Dendritic cell treated with granulocyte-macrophage colony-stimulating factor and Interleukin-4, amounts not matched to agents 40 ng/mL and 50 ng/mL, for 4 days (primary cell): Measurements from ENCODE around the gene MAGEH1.
"Not testable (repeated sequence)": the region's sequence is repeated elsewhere in the genome, so short reads cannot be mapped to it uniquely, and the experiment has no call there.

Experiments used
- H3K27ac Mint-ChIP-seq: one replicate; pipeline ENCODE4 v1.8.0; 2022; ENCODE audit warnings: mild to moderate bottlenecking, mixed read lengths
- H3K27me3 Mint-ChIP-seq: one replicate; pipeline ENCODE4 v1.8.0; 2022; ENCODE audit warnings: mild to moderate bottlenecking, mixed read lengths
- H3K36me3 Mint-ChIP-seq: one replicate; pipeline ENCODE4 v1.8.0; 2022; ENCODE audit warnings: low read depth, mixed read lengths
- H3K4me1 Mint-ChIP-seq: one replicate; pipeline ENCODE4 v1.8.0; 2022; ENCODE audit warnings: low read depth, mixed read lengths
- H3K4me3 Mint-ChIP-seq: one replicate; pipeline ENCODE4 v1.8.0; 2022; ENCODE audit warnings: mild to moderate bottlenecking, moderate library complexity, mixed read lengths
- H3K9me3 Mint-ChIP-seq: one replicate; pipeline ENCODE4 v1.8.0; 2022; ENCODE audit warnings: mixed read lengths
- intact Hi-C: fragments of 100-400 bp; cut with micrococcal nuclease; formaldehyde crosslinking; loops from one replicate; pipeline ENCODE4 v1.15.0; 2022

The MAGEH1 gene, protein sequence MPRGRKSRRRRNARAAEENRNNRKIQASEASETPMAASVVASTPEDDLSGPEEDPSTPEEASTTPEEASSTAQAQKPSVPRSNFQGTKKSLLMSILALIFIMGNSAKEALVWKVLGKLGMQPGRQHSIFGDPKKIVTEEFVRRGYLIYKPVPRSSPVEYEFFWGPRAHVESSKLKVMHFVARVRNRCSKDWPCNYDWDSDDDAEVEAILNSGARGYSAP

DNA sequence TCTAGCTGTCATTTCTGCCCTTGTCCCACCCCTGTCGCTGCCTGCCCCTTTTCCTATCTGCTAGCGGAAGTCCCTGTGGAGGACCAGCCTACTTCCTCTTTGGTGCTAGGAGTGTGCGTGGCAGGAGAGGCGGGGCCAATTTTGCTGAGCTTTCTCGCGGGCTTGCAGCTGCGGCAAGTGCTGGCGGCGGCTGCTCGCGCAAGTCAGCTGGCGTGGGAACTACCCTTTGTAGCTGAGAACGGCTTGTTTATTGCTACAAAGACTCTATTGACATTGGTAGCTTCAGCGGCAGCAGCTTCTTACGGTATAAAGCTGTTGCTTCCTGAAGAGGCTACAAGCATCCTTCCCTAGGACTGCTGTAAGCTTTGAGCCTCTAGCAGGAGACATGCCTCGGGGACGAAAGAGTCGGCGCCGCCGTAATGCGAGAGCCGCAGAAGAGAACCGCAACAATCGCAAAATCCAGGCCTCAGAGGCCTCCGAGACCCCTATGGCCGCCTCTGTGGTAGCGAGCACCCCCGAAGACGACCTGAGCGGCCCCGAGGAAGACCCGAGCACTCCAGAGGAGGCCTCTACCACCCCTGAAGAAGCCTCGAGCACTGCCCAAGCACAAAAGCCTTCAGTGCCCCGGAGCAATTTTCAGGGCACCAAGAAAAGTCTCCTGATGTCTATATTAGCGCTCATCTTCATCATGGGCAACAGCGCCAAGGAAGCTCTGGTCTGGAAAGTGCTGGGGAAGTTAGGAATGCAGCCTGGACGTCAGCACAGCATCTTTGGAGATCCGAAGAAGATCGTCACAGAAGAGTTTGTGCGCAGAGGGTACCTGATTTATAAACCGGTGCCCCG is at the start of gene MAGEH1:
Gene MAGEH1, plus strand, starts transcription at position 138 of the 843 bp plus-strand sequence. Its CDS starts 248 bp downstream, at position 386.
- Mint-ChIP-seq H3K36me3 (no peaks in the 10 kb centered on the region), H3K27ac (peak within 1 kb of the TSS; percentile 77), H3K4me3 (peak within 1 kb of the TSS; percentile 80), H3K4me1 (peaks cover 14% of the 10 kb centered on the region), H3K9me3 (no peaks in the 10 kb centered on the region), H3K27me3 (no peaks in the 10 kb centered on the region)
- intact Hi-C loops = no loop called here

DNA sequence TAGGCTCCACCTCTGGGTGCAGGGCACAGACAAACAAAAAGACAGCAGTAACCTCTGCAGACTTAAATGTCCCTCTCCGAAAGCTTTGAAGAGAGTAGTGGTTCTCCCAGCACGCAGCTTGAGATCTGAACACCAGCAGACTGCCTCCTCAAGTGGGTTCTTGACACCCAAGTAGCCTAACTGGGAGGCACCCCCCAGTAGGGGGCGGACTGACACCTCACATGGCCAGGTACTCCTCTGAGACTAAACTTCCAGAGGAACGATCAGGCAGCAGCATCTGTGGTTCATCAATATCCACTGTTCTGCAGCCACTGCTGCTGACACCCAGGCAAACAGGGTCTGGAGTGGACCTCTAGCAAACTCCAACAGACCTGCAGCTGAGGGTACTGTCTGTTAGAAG is 24.8 kb upstream of the MAGEH1 start:
- H3K27me3 Mint-ChIP-seq, H3K4me1 Mint-ChIP-seq, H3K9me3 Mint-ChIP-seq, H3K36me3 Mint-ChIP-seq, H3K27ac Mint-ChIP-seq, H3K4me3 Mint-ChIP-seq, intact Hi-C loops: not testable (repeated sequence)

DNA sequence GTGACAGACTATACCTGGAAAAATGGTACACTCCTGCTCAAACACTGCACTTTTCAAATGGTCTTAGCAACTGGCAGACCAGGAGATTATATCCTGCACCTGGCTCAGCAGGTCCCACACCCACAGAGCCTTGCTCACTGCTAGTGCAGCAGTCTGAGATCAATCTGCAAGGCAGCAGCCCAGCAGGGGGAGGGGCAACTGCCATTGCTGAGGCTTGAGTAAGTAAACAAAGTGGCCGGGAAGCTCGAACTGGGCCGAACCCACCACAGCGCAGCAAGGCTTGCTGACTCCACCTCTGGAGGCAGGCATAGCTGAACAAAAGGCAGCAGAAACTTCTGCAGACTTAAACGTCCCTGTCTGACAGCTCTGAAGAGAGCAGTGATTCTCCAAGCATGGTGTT is 8.5 kb upstream of the MAGEH1 start:
- H3K27me3 Mint-ChIP-seq, H3K27ac Mint-ChIP-seq, intact Hi-C loops, H3K9me3 Mint-ChIP-seq, H3K4me1 Mint-ChIP-seq, H3K36me3 Mint-ChIP-seq, H3K4me3 Mint-ChIP-seq: not testable (repeated sequence)

DNA sequence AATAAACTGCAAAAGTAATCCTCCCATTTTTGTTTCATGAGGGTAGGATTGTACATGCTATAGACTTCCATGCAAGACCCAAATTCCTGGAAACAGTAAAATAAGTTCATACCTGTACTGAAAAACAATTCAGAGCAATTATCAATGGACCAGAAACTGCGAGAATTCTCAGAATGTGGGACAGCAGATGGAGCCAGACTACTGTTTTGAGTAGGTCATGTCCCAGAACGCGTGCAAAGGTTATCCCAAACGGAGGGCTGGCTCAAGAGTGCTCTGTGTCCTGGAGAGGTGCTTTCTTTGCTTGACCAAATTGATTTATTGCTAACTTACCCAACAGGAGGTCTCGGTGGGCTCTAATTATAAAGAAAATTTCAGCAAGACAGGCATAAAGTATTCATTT is 1.7 kb upstream of the MAGEH1 start:
- no peak overlapping the region for H3K27ac Mint-ChIP-seq
- H3K9me3 Mint-ChIP-seq = no peaks in the 10 kb centered on the region
- H3K4me3 Mint-ChIP-seq = no peak overlapping the region
- peaks cover 3% of the 10 kb centered on the region for H3K27me3 Mint-ChIP-seq
- intact Hi-C loops = no loop called here
- no peaks in the 10 kb centered on the region for H3K36me3 Mint-ChIP-seq
- H3K4me1 Mint-ChIP-seq = peaks cover 14% of the 10 kb centered on the region

DNA sequence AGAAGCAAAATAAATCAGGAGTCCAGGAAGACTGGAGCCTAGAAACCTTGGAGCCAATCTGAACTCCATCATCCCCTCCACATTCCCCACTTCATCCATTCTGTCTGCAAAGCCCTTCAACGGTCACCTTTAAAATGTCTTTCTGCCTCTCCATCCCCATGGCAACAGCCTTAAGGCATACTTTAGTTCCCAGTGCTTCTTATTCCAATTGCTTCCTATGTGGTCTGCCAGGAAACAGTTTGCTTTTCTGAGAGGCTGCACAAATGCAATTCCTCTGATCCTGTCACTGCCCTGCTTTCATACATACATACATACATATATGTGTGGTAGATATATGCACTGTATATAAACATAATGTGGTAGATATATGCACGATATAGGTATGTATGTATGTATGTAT is 786 bp upstream of the MAGEH1 start:
- H3K4me1 Mint-ChIP-seq = peaks cover 14% of the 10 kb centered on the region
- H3K36me3 Mint-ChIP-seq = no peaks in the 10 kb centered on the region
- H3K9me3 Mint-ChIP-seq = no peaks in the 10 kb centered on the region
- intact Hi-C loops = no loop called here
- H3K27me3 Mint-ChIP-seq = no peaks in the 10 kb centered on the region
- no peak overlapping the region for H3K27ac Mint-ChIP-seq
- H3K4me3 Mint-ChIP-seq = no peak overlapping the region

DNA sequence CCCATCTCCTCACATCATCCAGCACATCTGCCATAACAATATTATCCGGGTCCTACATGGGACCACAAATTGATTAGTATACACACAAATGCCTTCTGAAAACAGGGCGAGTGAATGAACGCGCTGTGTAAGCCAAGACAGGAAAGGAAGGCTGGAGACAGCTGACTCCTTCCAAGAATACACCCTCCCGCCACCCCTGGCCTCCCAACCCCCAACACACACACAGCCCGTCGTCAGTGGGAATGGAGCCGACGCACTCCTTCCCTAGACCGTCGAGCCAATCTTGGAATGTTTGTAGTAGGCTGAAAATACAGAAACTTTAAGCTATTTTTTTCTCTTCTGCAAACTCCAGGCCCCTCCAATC is 319 bp upstream of the MAGEH1 start:
- Mint-ChIP-seq H3K4me1 (peaks cover 14% of the 10 kb centered on the region), H3K4me3 (peak overlapping the region; percentile 80), H3K9me3 (no peaks in the 10 kb centered on the region), H3K36me3 (no peaks in the 10 kb centered on the region), H3K27me3 (no peaks in the 10 kb centered on the region), H3K27ac (peak overlapping the region; percentile 77)
- intact Hi-C loops = no loop called here

DNA sequence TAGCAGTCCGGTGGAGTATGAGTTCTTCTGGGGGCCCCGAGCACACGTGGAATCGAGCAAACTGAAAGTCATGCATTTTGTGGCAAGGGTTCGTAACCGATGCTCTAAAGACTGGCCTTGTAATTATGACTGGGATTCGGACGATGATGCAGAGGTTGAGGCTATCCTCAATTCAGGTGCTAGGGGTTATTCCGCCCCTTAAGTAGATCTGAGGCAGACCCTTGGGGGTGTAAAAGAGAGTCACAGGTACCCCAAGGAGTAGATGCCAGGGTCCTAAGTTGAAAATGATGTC is 852 bp downstream of the MAGEH1 start:
- intact Hi-C loops = no loop called here
- no peaks in the 10 kb centered on the region for H3K9me3 Mint-ChIP-seq
- H3K36me3 Mint-ChIP-seq = no peaks in the 10 kb centered on the region
- no peaks in the 10 kb centered on the region for H3K27me3 Mint-ChIP-seq
- peak overlapping the region; percentile 80 for H3K4me3 Mint-ChIP-seq
- H3K4me1 Mint-ChIP-seq = peaks cover 14% of the 10 kb centered on the region
- H3K27ac Mint-ChIP-seq = peak overlapping the region; percentile 77

DNA sequence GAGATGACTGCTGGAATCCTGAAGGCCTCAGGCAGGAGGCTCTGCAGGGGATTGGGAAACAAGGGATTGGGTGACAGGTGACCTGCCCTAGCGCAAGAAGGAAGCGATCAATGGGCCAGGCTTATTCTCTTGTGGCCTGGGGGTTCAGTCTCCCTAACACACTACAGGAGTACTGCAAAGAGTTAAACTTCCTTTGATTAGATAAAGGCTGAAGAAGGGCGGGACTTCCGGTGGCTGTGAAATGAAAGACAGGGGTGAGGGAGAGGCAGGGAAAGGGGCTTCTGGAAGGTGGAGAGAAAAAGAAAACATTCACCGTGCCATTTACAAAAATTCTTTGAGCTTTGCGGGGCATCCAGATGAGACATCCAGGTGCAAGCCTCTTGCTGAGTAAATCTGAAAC is 3.8 kb downstream of the MAGEH1 start:
- H3K4me1 Mint-ChIP-seq = peaks cover 14% of the 10 kb centered on the region
- H3K36me3 Mint-ChIP-seq, H3K27me3 Mint-ChIP-seq, H3K9me3 Mint-ChIP-seq, H3K27ac Mint-ChIP-seq, intact Hi-C loops, H3K4me3 Mint-ChIP-seq: not testable (repeated sequence)

DNA sequence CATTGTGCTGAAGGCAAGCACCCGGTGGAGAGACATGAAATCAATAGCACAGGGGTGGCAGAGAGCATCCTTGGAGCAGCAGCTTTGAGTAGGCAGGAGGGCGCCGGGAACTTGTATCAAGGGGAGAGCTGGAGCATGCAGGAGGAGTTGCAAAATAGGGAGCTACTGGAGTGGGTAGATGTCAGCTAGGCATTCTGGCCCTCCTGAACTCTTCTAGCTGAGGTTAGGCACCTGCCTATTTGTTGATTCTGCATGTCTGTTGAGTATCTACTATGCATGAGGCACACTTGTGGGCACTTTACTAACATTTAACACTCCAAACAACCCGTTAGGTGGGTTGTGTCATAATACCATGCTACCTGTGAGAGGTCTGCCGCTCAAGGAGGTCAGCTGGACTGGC is 7.5 kb downstream of the MAGEH1 start:
- H3K4me1 Mint-ChIP-seq, H3K27me3 Mint-ChIP-seq, intact Hi-C loops, H3K27ac Mint-ChIP-seq, H3K36me3 Mint-ChIP-seq, H3K4me3 Mint-ChIP-seq, H3K9me3 Mint-ChIP-seq: not testable (repeated sequence)

DNA sequence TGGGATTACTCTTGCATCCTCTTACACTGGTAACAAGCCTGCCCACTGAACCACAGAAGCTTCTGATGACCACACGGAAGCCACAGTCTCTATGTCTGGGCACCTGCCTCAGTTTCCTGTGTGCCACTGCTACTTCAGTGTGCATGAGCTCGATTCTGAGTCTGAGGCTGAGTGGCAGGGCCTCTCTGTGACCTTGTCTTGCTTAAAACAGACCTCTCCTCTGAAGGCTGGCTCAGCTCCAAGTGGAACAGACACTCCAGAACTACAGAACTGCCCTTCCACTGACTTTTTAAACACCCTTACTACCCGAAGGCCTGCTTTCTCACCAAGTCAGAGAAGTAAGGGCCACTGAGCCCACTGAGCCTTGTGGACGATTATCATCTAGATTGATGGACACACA is 8.0 kb downstream of the MAGEH1 start:
- H3K4me1 Mint-ChIP-seq, H3K27ac Mint-ChIP-seq, H3K36me3 Mint-ChIP-seq, H3K27me3 Mint-ChIP-seq, intact Hi-C loops, H3K9me3 Mint-ChIP-seq, H3K4me3 Mint-ChIP-seq: not testable (repeated sequence)

DNA sequence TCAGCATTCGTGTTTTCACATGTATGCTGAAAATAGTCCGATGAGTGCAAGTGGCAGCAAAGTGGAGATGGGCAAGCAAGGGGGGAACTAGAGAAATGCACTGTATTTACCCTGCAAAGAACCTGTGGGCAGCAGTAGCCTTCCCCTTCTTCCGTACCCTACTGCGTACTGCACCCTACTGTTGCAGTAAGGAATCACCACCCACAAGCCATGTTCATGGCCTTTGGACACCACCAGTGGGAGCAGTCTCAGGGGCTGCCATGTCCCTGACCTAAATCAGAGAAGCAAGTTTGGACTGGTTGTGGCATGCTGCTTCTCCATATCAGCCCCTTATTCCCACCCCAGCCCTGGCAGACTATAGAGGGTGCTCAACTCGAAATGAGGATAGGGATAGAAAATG is 12.1 kb downstream of the MAGEH1 start:
- intact Hi-C loops, H3K4me1 Mint-ChIP-seq, H3K36me3 Mint-ChIP-seq, H3K27me3 Mint-ChIP-seq, H3K9me3 Mint-ChIP-seq, H3K4me3 Mint-ChIP-seq, H3K27ac Mint-ChIP-seq: not testable (repeated sequence)

DNA sequence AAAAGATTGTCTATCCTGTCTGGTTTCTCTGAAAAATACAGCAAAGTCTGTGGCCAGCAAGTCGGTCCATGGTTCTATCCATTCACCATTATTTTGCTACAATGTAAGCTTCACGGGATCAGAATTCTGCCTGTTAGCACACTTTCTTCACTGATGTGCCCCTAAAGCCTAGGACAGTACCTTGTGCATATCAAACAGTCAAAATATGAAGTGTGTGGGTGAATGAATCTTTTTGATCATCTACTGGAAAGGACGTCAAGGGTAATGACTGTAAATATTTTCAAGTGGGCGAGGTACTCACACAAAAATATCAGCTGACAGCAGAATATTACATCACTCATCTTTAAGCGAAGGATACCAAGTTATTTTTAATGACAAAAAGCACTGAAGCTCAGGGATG is 13.2 kb downstream of the MAGEH1 start:
- not testable (repeated sequence) for H3K27me3 Mint-ChIP-seq, H3K4me1 Mint-ChIP-seq

DNA sequence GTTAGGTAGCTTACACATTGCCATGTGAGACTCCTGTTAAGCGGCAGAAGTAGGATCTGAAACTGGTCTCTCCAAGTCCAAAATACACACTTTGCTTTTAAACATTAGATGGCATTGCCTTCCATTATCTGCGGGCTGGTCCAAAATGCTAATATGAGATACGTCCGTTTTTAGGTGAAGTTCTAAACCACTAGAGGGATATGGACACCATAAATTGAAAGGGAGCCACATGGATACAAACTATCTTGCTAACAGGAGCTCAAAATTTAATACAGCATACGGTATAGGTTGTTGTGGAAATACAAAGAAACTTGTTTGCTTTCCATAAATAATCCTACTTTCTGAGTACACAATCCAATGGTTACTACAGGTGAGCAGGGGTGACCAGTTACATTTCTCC is 13.9 kb downstream of the MAGEH1 start:
- intact Hi-C loops, H3K9me3 Mint-ChIP-seq, H3K27ac Mint-ChIP-seq, H3K4me1 Mint-ChIP-seq, H3K36me3 Mint-ChIP-seq, H3K27me3 Mint-ChIP-seq, H3K4me3 Mint-ChIP-seq: not testable (repeated sequence)

More for the DNA sequence above, 13.2 kb downstream of the MAGEH1 start:
- H3K9me3 Mint-ChIP-seq, H3K36me3 Mint-ChIP-seq, intact Hi-C loops, H3K27ac Mint-ChIP-seq, H3K4me3 Mint-ChIP-seq: not testable (repeated sequence)

DNA sequence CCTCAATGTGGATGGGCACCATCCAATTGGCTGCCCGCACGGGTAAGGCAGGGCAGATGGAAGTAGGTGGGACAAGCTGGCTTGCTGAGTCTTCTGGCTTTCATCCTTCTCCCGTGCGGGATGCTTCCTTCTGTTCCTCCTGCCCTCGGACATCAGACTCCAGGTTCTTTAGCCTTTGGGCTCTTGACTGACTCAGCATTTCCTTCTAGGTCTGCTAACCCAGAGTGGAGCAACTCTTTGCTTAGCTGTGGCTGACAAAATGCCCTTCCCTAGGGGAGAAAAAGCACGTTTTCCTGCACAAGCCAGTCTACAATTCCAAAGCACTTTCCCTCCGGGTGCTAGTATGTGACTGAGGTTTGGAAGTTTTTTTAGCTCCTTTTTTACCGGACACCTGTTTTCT is 28.0 kb downstream of the MAGEH1 start:
- H3K27me3 Mint-ChIP-seq, H3K27ac Mint-ChIP-seq, H3K9me3 Mint-ChIP-seq, intact Hi-C loops, H3K36me3 Mint-ChIP-seq, H3K4me3 Mint-ChIP-seq: not testable (repeated sequence)
- peaks cover 10% of the 10 kb centered on the region for H3K4me1 Mint-ChIP-seq

DNA sequence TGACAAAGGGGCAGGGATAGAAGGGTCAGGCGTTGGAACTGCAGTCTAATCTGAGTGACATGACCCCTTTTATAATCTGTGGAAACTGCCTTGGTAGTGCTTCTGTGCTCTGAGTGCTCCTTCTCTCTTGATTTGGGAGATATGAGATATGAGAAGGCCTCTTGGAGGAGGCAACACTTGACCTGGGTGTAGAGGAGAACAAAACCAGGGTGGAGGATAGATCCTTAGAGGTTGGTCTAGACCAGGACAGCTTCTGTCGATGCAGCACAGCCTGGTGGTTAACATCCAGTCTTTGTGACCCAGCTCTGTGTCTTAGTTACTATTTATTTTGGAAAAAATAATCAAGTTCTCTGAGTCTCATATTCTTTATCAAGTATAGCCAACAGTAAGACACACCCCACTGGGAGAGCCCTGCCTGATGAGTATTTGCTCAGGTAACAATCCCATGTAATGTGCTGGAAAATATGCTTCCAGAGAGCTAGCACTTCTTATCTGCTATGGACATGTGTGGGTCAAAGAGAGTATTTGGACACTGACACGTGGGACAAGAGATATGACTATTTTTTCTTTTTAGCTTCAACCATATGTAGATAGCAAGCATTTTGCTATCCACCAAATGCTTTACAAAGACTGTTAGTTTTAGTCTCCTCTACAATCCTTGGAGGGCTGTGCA is 28.6 kb downstream of the MAGEH1 start:
- H3K4me1 Mint-ChIP-seq = peaks cover 11% of the 10 kb centered on the region
- no peaks in the 10 kb centered on the region for H3K27me3 Mint-ChIP-seq
- no peaks in the 10 kb centered on the region for H3K36me3 Mint-ChIP-seq
- no peak overlapping the region for H3K27ac Mint-ChIP-seq
- intact Hi-C loops = no loop called here
- H3K4me3 Mint-ChIP-seq = no peak overlapping the region
- H3K9me3 Mint-ChIP-seq = no peaks in the 10 kb centered on the region
